Thyroid gland (tissue), 4 donors: Measurements from ENCODE around the gene COPS9.

Experiments
- CTCF ChIP-seq, 6 experiments: fragments of 200-600 bp in 3 of 6; fragments of 450-650 bp in 3 of 6; sonication (generic) in 3 of 6; IDR thresholded peaks; one replicate each; pipeline ENCODE4 v1.5.1; 2016 to 2019; ENCODE audit warnings: antibody characterized with exemption in 6 of 6, mild to moderate bottlenecking in 2 of 6, inconsistent platforms in 1 of 6, moderate library complexity in 1 of 6
- POLR2A ChIP-seq, 2 donors: fragments of 450-650 bp; IDR thresholded peaks; one replicate each; pipeline ENCODE4 v1.6.1; 2017; ENCODE audit warnings: antibody characterized with exemption in 2 of 2, mild to moderate bottlenecking in 2 of 2, moderate library complexity in 1 of 2

- TF ChIP-seq CTCF (IDR thresholded peaks at IDR 0.05) (no peak), POLR2A (IDR thresholded peaks at IDR 0.05) (no peak)
These were observed 28.5 kb upstream of the COPS9 start for GRCh38 chr2:240164586-240164985.
